Mucosa of rectum (tissue), 2 donors: ENCODE results near the gene CHST15.

Experiments used
- H3K27ac ChIP-seq, 2 donors: one replicate each; pipeline ENCODE4 v1.7.0; 2013; ENCODE audit warnings: inconsistent platforms in 2 of 2, low read depth in 2 of 2, low read length in 2 of 2
- H3K27me3 ChIP-seq, 2 donors: one replicate each; pipeline ENCODE4 v1.7.0; 2013; ENCODE audit warnings: low read length in 2 of 2; ENCODE audit not compliant: control insufficient read depth in 2 of 2, insufficient read depth in 2 of 2
- H3K36me3 ChIP-seq, 2 donors: one replicate each; pipeline ENCODE4 v1.7.0; 2013; ENCODE audit warnings: low read length in 2 of 2; ENCODE audit not compliant: control insufficient read depth in 2 of 2, insufficient read depth in 2 of 2
- H3K4me1 ChIP-seq, 2 donors: one replicate each; pipeline ENCODE4 v1.7.0; 2013; ENCODE audit warnings: low read length in 2 of 2, mild to moderate bottlenecking in 1 of 2; ENCODE audit not compliant: control insufficient read depth in 2 of 2, insufficient read depth in 2 of 2
- H3K4me3 ChIP-seq, 2 donors: one replicate each; pipeline ENCODE4 v1.7.0; 2013; ENCODE audit warnings: low read length in 2 of 2
- H3K9ac ChIP-seq, 2 donors: one replicate each; pipeline ENCODE4 v1.7.0; 2013; ENCODE audit warnings: low read length in 2 of 2, low read depth in 1 of 2, mild to moderate bottlenecking in 1 of 2
- H3K9me3 ChIP-seq, 2 donors: one replicate each; pipeline ENCODE4 v1.7.0; 2013; ENCODE audit warnings: low read length in 2 of 2; ENCODE audit not compliant: control insufficient read depth in 2 of 2
- donor health status: healthy.
- donor health status: Normal muscosa, but diverticular disease.

Gene CHST15

GRCh38 chr10:123970927-123971286 lies 122.5 kb downstream of the CHST15 start:
- no peaks in the 10 kb centered on the region for H3K36me3 ChIP-seq
- peaks cover 4 to 7% of the 10 kb centered on the region in 2 donors for H3K9me3 ChIP-seq
- H3K27ac ChIP-seq: no peak overlapping the region
- H3K27me3 ChIP-seq: peaks cover 24 to 41% of the 10 kb centered on the region in 2 donors
- H3K4me1 ChIP-seq: peaks cover 0 to 3% of the 10 kb centered on the region in 2 donors
- no peak overlapping the region for H3K9ac ChIP-seq
- no peak overlapping the region for H3K4me3 ChIP-seq

DNA sequence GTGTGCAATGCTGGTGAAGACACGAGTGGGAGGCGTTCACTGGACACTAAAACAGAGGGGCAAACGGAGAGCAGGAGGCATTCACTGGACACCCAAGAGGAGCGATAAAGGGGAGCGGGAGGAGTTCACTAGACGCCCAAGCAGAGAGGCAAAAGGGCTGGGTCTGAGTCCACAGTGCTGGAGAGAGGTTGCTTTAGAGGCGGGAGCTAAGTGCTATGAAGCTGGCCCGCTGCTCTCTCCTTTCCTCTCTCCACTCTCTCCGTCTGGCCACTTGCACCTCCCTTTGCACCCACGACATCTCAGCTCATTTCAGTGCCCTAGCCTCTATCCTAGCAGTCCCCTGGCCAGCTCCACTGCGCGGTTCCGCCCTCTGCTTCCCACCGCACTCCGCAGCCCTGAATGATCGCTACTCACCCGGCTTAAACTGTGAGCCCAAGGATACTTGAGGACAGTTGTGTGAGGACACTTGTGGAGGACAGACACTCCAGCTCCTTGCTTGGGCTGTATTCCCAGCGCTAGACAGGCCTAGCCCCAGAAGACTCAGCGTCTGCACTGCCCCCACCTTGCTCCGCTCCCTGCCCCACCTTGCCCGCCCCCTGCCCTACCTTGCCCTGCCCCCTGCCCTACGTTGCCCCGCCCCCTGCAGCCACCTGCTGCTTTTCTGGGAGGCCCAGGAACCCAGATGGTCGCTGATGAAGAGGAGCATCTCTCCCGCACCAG lies 123.0 kb downstream of the CHST15 start:
- Histone ChIP-seq H3K27me3 (peaks cover 24 to 39% of the 10 kb centered on the region in 2 donors), H3K4me1 (peaks cover 0 to 3% of the 10 kb centered on the region in 2 donors), H3K9ac (no peak overlapping the region), H3K27ac (no peak overlapping the region), H3K4me3 (no peak overlapping the region), H3K36me3 (no peaks in the 10 kb centered on the region), H3K9me3 (peaks cover 4 to 7% of the 10 kb centered on the region in 2 donors)

DNA sequence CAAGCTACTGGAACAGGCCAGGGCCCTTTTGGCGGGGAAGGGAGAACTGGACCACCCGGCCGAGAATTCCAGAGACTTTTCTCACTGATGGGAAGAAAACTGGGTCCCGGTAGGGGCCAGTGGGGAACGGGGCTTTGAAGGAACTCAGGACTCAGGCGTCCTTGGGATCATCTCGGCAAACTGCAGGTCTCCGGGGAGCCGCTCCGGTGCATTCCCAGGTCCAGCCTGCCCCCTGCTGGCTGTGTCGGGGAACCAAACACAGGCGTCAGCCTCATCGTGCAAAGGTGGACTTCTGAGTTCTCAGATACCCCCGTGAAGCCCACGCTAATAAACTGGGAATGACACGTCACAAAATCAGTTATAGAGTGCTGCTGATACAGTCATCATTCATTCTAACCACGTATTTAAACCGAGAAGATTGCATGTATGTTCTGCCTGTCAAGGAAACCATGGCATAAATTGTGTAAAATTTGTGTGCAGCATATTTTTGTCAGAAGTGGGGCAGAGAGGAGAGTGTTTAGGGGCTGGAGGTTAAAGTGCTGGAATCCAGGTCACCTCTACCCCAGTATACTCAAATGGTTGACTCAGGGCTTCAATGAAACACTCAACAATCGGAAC lies 125.7 kb downstream of the CHST15 start:
- no peaks in the 10 kb centered on the region for H3K36me3 ChIP-seq
- H3K27ac ChIP-seq: no peak overlapping the region
- H3K27me3 ChIP-seq: peaks cover 14 to 23% of the 10 kb centered on the region in 2 donors
- H3K9me3 ChIP-seq: no peaks in the 10 kb centered on the region
- no peak overlapping the region for H3K4me3 ChIP-seq
- no peak overlapping the region for H3K9ac ChIP-seq
- peaks cover 3 to 5% of the 10 kb centered on the region in 2 donors for H3K4me1 ChIP-seq

- Histone ChIP-seq H3K4me1 (peaks cover 3 to 5% of the 10 kb centered on the region in 2 donors), H3K36me3 (no peaks in the 10 kb centered on the region), H3K27me3 (peaks cover 14 to 26% of the 10 kb centered on the region in 2 donors), H3K9ac (no peak overlapping the region), H3K27ac (no peak overlapping the region), H3K9me3 (no peaks in the 10 kb centered on the region), H3K4me3 (no peak overlapping the region)
Observed at GRCh38 chr10:123966896-123967231, 126.5 kb downstream of the CHST15 start.

DNA sequence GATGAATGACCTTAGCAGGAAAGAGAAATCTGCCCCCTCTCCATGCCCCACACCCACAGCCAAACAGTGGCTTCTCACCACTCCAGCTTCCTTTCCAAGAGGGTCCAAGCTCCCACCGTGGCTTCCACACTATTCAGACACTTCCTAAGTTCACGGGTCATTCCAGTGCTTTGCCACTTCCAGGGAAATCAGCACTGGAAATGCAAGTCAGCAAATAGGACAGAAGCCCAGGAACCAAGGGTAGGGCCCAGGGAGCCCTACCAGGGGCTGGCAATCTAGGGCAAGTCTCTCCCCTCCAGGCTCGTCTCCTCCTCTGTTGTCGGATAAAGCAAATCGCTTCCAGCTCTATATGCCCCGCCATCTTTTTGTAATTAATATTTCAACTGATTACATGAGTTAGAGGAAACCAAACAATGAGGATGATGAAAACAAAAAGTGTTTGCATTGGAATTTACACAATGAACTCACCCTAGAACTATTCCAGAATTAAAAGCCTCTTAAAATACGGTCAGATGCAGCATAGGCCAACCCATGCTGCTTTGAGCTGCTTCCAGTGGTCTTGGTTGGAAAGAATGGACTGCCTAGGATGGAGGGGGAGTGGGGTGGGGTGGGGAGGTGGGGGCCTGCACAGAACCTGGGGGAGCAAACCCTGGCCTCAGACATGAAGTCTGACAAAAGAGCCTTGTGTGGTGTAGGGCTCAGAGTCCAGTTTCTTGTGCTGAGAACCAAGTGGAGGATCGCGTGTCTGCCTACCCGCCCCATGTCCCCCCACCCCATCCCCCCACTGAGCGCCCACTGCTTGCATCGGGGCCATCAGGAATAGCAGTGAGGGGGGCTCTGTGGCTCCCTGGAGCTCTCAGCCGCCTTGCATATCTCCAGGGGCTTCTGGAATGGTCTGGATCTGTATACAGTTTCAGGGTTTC lies 127.2 kb downstream of the CHST15 start:
- Histone ChIP-seq H3K27ac (no peak overlapping the region), H3K4me1 (peaks cover 3 to 8% of the 10 kb centered on the region in 2 donors), H3K36me3 (no peaks in the 10 kb centered on the region), H3K4me3 (no peak overlapping the region), H3K9me3 (no peaks in the 10 kb centered on the region), H3K9ac (no peak overlapping the region), H3K27me3 (peaks cover 11 to 20% of the 10 kb centered on the region in 2 donors)

DNA sequence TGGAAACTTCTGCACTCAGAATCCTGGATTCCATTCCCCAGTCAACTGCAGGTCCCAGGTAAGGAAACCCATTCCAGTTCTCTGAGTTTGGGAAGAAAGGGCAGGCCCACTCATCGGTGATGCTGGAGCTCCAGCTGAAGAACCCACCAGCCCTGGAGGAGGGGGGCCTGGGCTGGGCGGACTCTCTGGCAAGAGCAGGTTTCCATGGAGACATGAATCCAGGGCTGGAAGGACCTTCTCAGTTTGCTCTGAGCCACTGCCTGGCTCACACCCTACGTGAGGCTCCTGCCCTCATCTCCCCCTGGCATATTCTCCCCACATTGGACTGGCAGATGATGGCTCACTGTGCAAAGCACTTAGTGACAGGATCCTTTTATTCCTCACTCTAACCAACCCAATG lies 128.4 kb downstream of the CHST15 start:
- Histone ChIP-seq H3K4me3 (no peak overlapping the region), H3K4me1 (peaks cover 3 to 8% of the 10 kb centered on the region in 2 donors), H3K36me3 (no peaks in the 10 kb centered on the region), H3K9me3 (no peaks in the 10 kb centered on the region), H3K27me3 (peaks cover 6 to 12% of the 10 kb centered on the region in 2 donors), H3K9ac (no peak overlapping the region), H3K27ac (no peak overlapping the region)

DNA sequence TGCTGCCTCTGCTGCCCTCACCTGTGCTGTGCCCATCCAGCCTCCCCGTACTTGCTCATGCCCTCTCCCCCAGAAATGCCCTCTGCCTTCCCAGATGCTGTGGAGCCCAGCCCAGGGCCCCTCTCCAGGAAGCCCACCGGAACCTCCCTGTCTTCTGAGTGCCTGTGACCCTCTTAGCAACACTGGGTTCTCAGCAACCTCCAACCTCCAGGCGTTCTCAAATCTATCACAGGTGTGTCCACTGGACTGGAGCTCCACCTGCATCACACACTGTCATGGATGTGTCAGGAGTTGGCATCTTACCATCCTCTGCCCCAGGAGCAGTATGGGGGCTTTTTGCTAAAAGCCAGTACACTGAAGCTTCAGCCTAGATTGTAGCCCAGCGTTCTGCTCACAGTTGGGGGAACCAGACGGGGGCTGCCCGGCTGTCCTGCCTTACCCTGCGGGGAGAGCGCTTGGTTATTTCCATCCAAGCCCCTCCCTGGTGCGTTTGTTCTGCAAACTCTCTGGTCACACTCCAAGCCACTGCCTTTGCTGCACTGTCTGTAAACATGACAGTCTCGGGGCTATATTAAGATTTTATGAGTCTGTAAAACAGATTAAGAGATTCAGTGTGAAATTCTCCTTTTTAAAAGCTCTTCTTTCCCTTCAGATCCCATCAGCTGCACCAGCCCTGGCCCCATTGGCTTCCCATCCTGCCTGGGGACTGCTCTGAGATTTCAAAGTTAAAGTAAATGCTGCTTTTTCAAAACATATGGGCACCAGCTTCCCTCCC lies 130.5 kb downstream of the CHST15 start:
- Histone ChIP-seq H3K4me3 (no peak overlapping the region), H3K4me1 (peaks cover 3 to 8% of the 10 kb centered on the region in 2 donors), H3K27me3 (peaks cover 3 to 7% of the 10 kb centered on the region in 2 donors), H3K27ac (no peak overlapping the region), H3K36me3 (no peaks in the 10 kb centered on the region), H3K9ac (no peak overlapping the region), H3K9me3 (no peaks in the 10 kb centered on the region)

- Histone ChIP-seq H3K4me1 (peaks cover 3 to 5% of the 10 kb centered on the region in 2 donors), H3K36me3 (no peaks in the 10 kb centered on the region), H3K27me3 (peaks cover 3 to 5% of the 10 kb centered on the region in 2 donors), H3K4me3 (no peak overlapping the region), H3K9me3 (no peaks in the 10 kb centered on the region), H3K27ac (no peak overlapping the region), H3K9ac (no peak overlapping the region)
Observed at GRCh38 chr10:123958241-123958640, 135.2 kb downstream of the CHST15 start.
